Hepatocyte (in vitro differentiated cells): ENCODE data around the gene ANKRD12. TPM values are rescaled to one million over a fixed set of nuclear protein-coding genes. Genes with fewer than 3 reads are reported as not detected.

ENCODE experiments used
- DNase-seq: peaks from one replicate; pipeline ENCODE4 v3.0.0-alpha.2; 2016; ENCODE audit warnings: low spot score
- H2AFZ ChIP-seq: fragments of 200-600 bp; sonication (generic); 2 replicates; pipeline ENCODE4 v1.6.0; 2016; ENCODE audit warnings: antibody characterized with exemption, mild to moderate bottlenecking
- H3K27ac ChIP-seq: fragments of 200-600 bp; sonication (generic); 2 replicates; pipeline ENCODE4 v1.5.1; 2016; ENCODE audit warnings: mild to moderate bottlenecking
- H3K27me3 ChIP-seq: fragments of 200-600 bp; sonication (generic); 2 replicates; pipeline ENCODE4 v1.6.1; 2016
- H3K36me3 ChIP-seq: fragments of 200-600 bp; sonication (generic); replicated peaks from 2 replicates; pipeline ENCODE4 v1.5.1; 2016; ENCODE audit warnings: low read depth; ENCODE audit not compliant: insufficient read depth
- H3K4me1 ChIP-seq: fragments of 200-600 bp; sonication (generic); 2 replicates; pipeline ENCODE4 v1.5.1; 2016; ENCODE audit warnings: mild to moderate bottlenecking, moderate library complexity; ENCODE audit not compliant: insufficient read depth
- H3K4me2 ChIP-seq: fragments of 200-600 bp; sonication (generic); 2 replicates; pipeline ENCODE4 v1.6.0; 2016
- H3K4me3 ChIP-seq: fragments of 200-600 bp; sonication (generic); 2 replicates; pipeline ENCODE4 v1.5.1; 2016; ENCODE audit warnings: mild to moderate bottlenecking
- H3K79me2 ChIP-seq: fragments of 200-600 bp; sonication (generic); 2 replicates; pipeline ENCODE4 v1.6.0; 2017; ENCODE audit warnings: mild to moderate bottlenecking
- H3K9me2 ChIP-seq: fragments of 200-600 bp; sonication (generic); replicated peaks from 2 replicates; pipeline ENCODE4 v1.6.0; 2017; ENCODE audit warnings: mild to moderate bottlenecking; ENCODE audit not compliant: insufficient read depth
- H3K9me3 ChIP-seq: fragments of 200-600 bp; sonication (generic); 2 replicates; pipeline ENCODE4 v1.5.1; 2016; ENCODE audit warnings: low read depth, mild to moderate bottlenecking
- H4K20me1 ChIP-seq: fragments of 200-600 bp; sonication (generic); 2 replicates; pipeline ENCODE4 v1.6.0; 2016; ENCODE audit warnings: mild to moderate bottlenecking; ENCODE audit not compliant: insufficient read depth, poor library complexity, severe bottlenecking
- EZH2 ChIP-seq: fragments of 200-600 bp; sonication (generic); IDR thresholded peaks from 2 replicates; pipeline ENCODE4 v1.6.1; 2016; ENCODE audit warnings: antibody characterized with exemption, mild to moderate bottlenecking, borderline replicate concordance
- EZH2phosphoT487 ChIP-seq: fragments of 200-600 bp; sonication (generic); IDR thresholded peaks from one replicate; pipeline ENCODE4 v1.6.1; 2018; ENCODE audit warnings: antibody characterized with exemption, mild to moderate bottlenecking, low read depth, moderate library complexity; ENCODE audit not compliant: unreplicated experiment, severe bottlenecking
- WGBS: methylation state at CpG from one replicate; pipeline ENCODE4 v1.1.6; 2016; ENCODE audit warnings: low lambda C conversion rate; ENCODE audit errors: missing lambda C conversion rate; 5-methylcytosine and 5-hydroxymethylcytosine counted together
- polyA plus RNA-seq: library from polyadenylated mRNA; unstranded; fragments of >200 nt; fragmentation: Nextera tagmentation; extraction: Ambion mirVana; gene quantifications from 2 replicates; pipeline ENCODE4 v1.2.1, GENCODE V29; 2016
- total RNA-seq: library from RNA; depleted of rRNA; stranded (reverse); fragments of >200 nt; gene quantifications from 2 replicates; pipeline ENCODE4 v1.2.3, GENCODE V29; 2014
- TF ChIP-seq, protein P1 (sequence below): fragments of 200-600 bp; sonication (generic); IDR thresholded peaks from 2 replicates; pipeline ENCODE4 v1.5.1; 2016; ENCODE audit warnings: antibody characterized with exemption, mild to moderate bottlenecking; ENCODE audit not compliant: poor library complexity

Gene ANKRD12
- total and polyA plus RNA-seq, 2 experiments from 2014 or later, result 29.2 to 34.3 TPM

DNA sequence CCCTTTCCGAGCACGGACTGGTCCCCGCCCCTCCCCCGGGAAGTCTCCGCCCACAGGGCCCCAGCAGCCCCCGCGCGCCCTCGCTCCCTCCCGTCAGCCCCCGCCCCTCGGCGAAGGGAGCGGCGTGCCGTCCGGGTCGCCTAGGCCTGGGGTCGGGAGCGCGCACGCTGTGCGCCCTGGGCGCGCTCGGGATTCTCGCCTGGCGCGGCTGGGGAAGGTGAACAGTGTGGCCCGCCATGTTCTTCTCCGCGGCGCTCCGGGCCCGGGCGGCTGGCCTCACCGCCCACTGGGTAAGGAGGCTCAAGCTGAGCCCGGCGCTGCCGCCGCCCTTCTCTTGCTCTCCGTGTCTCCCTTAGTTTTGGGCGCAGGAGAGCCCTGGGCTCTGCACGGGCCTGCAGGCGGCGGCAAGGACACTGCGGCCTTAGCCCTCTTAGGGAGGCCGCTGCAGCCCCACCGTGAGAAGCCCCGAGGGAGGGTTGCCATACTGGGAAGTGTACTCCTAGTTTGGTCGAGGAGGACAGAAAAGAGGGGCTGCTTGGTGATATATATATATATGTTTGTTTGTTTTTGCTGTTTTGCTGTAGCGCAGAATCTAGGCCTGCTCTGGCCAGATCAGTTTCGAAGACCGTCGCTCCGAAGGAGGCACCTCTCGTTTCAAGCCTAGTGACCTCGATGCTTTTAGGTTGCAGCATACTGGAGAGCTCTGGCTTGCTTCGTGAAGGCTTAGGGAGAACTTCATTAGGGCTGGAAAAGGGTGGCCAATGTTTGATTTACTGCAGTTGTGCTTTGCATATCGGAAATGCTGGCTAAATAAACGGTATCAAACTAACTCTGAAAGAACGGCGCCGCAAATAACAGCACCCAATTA, 33.8 kb upstream of the ANKRD12 start, which contains the start of gene NDUFV2:
Gene NDUFV2, plus strand, starts transcription at position 192 of the 868 bp plus-strand sequence. Its CDS starts 45 bp downstream, at position 237.
- Histone ChIP-seq H3K27me3 (no peaks in the 10 kb centered on the region), H3K36me3 (no peaks in the 10 kb centered on the region), H3K79me2 (peaks cover 50% of the 10 kb centered on the region), H4K20me1 (peaks cover 42% of the 10 kb centered on the region), H3K4me2 (peak within 1 kb of the TSS; percentile 84), H3K27ac (peak within 1 kb of the TSS; percentile 96), H3K9me2 (no peaks in the 10 kb centered on the region), H3K4me1 (peaks cover 36% of the 10 kb centered on the region), H3K9me3 (no peaks in the 10 kb centered on the region), H2AFZ (peak within 1 kb of the TSS; percentile 65), H3K4me3 (peak within 1 kb of the TSS; percentile 87)
- TF ChIP-seq EZH2phosphoT487 (no peak), EZH2 (no peak)
- TF ChIP-seq, protein P1, sequence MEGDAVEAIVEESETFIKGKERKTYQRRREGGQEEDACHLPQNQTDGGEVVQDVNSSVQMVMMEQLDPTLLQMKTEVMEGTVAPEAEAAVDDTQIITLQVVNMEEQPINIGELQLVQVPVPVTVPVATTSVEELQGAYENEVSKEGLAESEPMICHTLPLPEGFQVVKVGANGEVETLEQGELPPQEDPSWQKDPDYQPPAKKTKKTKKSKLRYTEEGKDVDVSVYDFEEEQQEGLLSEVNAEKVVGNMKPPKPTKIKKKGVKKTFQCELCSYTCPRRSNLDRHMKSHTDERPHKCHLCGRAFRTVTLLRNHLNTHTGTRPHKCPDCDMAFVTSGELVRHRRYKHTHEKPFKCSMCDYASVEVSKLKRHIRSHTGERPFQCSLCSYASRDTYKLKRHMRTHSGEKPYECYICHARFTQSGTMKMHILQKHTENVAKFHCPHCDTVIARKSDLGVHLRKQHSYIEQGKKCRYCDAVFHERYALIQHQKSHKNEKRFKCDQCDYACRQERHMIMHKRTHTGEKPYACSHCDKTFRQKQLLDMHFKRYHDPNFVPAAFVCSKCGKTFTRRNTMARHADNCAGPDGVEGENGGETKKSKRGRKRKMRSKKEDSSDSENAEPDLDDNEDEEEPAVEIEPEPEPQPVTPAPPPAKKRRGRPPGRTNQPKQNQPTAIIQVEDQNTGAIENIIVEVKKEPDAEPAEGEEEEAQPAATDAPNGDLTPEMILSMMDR, result no peak
- peak; percentile 98 for DNase-seq
- whole genome bisulfite sequencing, result 1% methylated on average over 52 of the region's 64 CpGs

DNA sequence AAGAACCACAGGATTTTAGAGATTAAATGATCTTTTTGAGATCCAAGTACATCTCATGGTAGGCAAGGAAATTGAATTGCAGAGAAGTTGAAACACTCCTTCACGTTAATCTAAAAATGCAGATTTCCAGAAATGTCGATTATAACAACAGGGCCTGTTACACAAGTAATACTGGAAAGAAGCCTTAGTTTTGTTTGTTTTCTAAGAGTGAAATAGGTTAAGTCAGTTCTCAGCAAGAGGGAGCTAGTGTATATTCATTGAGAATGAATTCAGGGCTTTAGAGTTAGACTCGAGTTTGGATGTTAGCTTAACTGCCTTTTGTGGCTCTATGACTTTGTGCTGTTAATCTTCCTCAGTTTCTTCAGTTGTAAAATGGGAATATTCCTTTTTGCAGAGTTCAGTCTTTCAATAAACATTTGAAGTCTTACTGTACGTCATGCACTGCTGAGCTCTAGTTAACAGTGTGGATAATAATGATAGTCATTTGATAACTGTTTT, 33.2 kb upstream of the ANKRD12 start:
- H3K9me2 ChIP-seq, result no peaks in the 10 kb centered on the region
- TF ChIP-seq, protein P1, result peak; percentile 27
- TF ChIP-seq EZH2, result no peak
- TF ChIP-seq EZH2phosphoT487, result no peak
- DNase-seq, result peak; percentile 33
- WGBS, result 5% methylated on average over 4 of the region's 4 CpGs
- H4K20me1 ChIP-seq, result peaks cover 49% of the 10 kb centered on the region
- H3K4me3 ChIP-seq, result peak overlapping the region; percentile 87
- H3K27ac ChIP-seq, result peak overlapping the region; percentile 96
- peak overlapping the region; percentile 65 for H2AFZ ChIP-seq
- peak overlapping the region; percentile 84 for H3K4me2 ChIP-seq
- no peaks in the 10 kb centered on the region for H3K36me3 ChIP-seq
- no peaks in the 10 kb centered on the region for H3K27me3 ChIP-seq
- peaks cover 40% of the 10 kb centered on the region for H3K4me1 ChIP-seq
- peaks cover 57% of the 10 kb centered on the region for H3K79me2 ChIP-seq
- no peaks in the 10 kb centered on the region for H3K9me3 ChIP-seq

DNA sequence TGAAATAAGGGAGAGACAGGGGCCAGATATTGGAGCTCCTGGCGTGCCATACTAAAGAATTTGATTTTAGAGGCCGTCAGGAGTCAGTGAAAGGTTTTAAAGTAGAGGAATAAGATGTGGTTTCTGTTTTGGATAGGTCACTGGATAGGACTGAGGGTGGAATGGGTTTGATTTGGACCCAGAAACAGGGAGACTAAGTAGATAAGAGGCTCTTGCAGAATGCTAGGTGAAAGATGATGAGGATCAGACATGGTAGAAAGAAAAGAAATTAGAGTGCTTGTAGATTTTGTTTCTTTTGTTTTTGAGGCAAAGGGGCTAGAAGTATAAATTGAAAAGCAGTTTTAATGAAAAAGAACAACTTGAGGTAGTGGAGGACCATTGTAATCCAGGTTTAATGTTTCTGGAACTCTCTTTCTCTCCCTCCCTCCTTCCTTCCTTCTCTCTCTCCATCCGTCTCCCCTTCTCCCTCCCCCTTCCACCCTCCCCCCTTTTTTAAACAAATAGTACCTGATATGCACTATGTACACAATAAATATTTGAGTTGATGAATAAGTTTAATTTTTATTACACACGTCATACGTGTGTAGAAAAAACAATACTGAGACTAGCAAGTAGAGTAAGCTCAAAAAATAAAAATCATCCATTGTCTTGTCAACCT, 32.2 kb upstream of the ANKRD12 start:
- Histone ChIP-seq H3K9me3 (no peaks in the 10 kb centered on the region), H3K27me3 (no peaks in the 10 kb centered on the region), H3K36me3 (no peaks in the 10 kb centered on the region), H2AFZ (no peak overlapping the region), H3K9me2 (no peaks in the 10 kb centered on the region), H3K27ac (peak overlapping the region; percentile 96), H4K20me1 (peaks cover 58% of the 10 kb centered on the region), H3K79me2 (peaks cover 67% of the 10 kb centered on the region), H3K4me3 (peak overlapping the region; percentile 87), H3K4me1 (peaks cover 46% of the 10 kb centered on the region), H3K4me2 (peak overlapping the region; percentile 84)
- no peak for DNase-seq
- no peak for TF ChIP-seq EZH2
- TF ChIP-seq, protein P1, result no peak
- TF ChIP-seq EZH2phosphoT487, result no peak
- 25% methylated on average over 5 of the region's 5 CpGs for WGBS
